Measurements from ENCODE around the gene MYO15A. TPM values are rescaled to one million over a fixed set of nuclear protein-coding genes. Genes with fewer than 3 reads are reported as not detected.

Gene MYO15A
- total RNA-seq, 1 experiment from 2014 or later: not detected

GRCh38 chr17:18184143-18185031 is 75.8 kb downstream of the MYO15A start:
- no peaks in the 10 kb centered on the region for H3K9me3 ChIP-seq (replicated peaks)
- no peaks in the 10 kb centered on the region for H3K27me3 ChIP-seq (replicated peaks)
- peak overlapping the region; percentile 53 for H3K4me3 ChIP-seq
- peaks cover 47% of the 10 kb centered on the region for H3K4me1 ChIP-seq (replicated peaks)
- H3K36me3 ChIP-seq: peaks cover 57% of the 10 kb centered on the region
- H3K27ac ChIP-seq: peak overlapping the region; percentile 87
- peak; percentile 44 to 55 for DNase-seq (ENCODE audit: low read depth in 1 of 2, low spot score in 2 of 2)

DNA sequence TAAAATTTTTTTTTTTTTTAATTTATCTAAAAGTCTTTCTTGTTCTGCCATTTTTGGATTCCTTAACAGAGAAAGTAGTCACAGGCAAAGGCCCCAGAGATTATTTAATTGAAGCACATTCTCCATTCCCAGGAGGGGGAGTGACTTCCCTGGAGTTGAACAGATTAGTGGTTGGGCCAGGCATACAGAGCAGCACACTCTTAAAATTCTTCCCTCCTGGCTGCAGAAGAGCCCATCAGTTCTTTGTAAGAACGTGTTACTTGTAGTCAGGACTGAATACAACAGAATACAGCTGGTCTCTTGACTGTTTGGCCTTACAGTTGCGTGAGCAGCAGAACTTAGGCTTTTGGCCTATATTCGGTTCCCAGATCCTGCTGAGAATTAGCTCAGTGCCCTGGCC is 76.8 kb downstream of the MYO15A start:
- H3K27ac ChIP-seq: no peak overlapping the region
- no peak for DNase-seq (ENCODE audit: low read depth in 1 of 2, low spot score in 2 of 2)
- H3K4me1 ChIP-seq (replicated peaks): peaks cover 47% of the 10 kb centered on the region
- H3K27me3 ChIP-seq (replicated peaks): no peaks in the 10 kb centered on the region
- H3K36me3 ChIP-seq: peaks cover 63% of the 10 kb centered on the region
- peak overlapping the region; percentile 19 for H3K4me3 ChIP-seq
- no peaks in the 10 kb centered on the region for H3K9me3 ChIP-seq (replicated peaks)

GRCh38 chr17:18185832-18186626 is 77.5 kb downstream of the MYO15A start:
- DNase-seq (ENCODE audit: low read depth in 1 of 2, low spot score in 2 of 2): no peak
- no peaks in the 10 kb centered on the region for H3K27me3 ChIP-seq (replicated peaks)
- H3K9me3 ChIP-seq (replicated peaks): no peaks in the 10 kb centered on the region
- H3K4me1 ChIP-seq (replicated peaks): peaks cover 47% of the 10 kb centered on the region
- peak overlapping the region; percentile 19 for H3K4me3 ChIP-seq
- H3K36me3 ChIP-seq: peaks cover 68% of the 10 kb centered on the region
- no peak overlapping the region for H3K27ac ChIP-seq

DNA sequence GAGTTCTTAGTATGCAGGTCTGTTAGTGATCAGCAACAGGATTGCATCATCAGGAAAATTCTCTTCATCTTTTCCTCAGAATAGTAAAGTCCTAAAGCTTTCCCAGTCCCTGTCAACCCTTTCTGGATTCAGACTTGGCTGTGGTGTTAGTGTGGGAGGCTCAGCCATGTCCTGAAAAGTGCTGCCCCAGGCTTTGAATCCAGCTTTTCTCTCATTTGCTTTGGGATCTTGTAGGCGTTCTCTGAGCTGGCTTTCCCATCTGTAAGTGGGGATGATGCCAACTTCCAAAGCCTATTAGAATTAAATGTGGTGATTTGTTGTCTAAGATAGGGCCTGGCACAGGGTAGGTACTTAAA is 78.0 kb downstream of the MYO15A start:
- H3K4me1 ChIP-seq (replicated peaks): peaks cover 47% of the 10 kb centered on the region
- H3K27me3 ChIP-seq (replicated peaks): no peaks in the 10 kb centered on the region

GRCh38 chr17:18187226-18187625 is 78.7 kb downstream of the MYO15A start:
- Histone ChIP-seq H3K4me1 (replicated peaks) (peaks cover 44% of the 10 kb centered on the region), H3K9me3 (replicated peaks) (no peaks in the 10 kb centered on the region), H3K36me3 (peaks cover 70% of the 10 kb centered on the region), H3K27ac (no peak overlapping the region), H3K27me3 (replicated peaks) (no peaks in the 10 kb centered on the region), H3K4me3 (no peak overlapping the region)
- no peak for DNase-seq (ENCODE audit: low read depth in 1 of 2, low spot score in 2 of 2)

More for the DNA sequence above, 78.0 kb downstream of the MYO15A start:
- DNase-seq (ENCODE audit: low read depth in 1 of 2, low spot score in 2 of 2): no peak
- Histone ChIP-seq H3K9me3 (replicated peaks) (no peaks in the 10 kb centered on the region), H3K27ac (no peak overlapping the region), H3K36me3 (peaks cover 70% of the 10 kb centered on the region), H3K4me3 (no peak overlapping the region)

DNA sequence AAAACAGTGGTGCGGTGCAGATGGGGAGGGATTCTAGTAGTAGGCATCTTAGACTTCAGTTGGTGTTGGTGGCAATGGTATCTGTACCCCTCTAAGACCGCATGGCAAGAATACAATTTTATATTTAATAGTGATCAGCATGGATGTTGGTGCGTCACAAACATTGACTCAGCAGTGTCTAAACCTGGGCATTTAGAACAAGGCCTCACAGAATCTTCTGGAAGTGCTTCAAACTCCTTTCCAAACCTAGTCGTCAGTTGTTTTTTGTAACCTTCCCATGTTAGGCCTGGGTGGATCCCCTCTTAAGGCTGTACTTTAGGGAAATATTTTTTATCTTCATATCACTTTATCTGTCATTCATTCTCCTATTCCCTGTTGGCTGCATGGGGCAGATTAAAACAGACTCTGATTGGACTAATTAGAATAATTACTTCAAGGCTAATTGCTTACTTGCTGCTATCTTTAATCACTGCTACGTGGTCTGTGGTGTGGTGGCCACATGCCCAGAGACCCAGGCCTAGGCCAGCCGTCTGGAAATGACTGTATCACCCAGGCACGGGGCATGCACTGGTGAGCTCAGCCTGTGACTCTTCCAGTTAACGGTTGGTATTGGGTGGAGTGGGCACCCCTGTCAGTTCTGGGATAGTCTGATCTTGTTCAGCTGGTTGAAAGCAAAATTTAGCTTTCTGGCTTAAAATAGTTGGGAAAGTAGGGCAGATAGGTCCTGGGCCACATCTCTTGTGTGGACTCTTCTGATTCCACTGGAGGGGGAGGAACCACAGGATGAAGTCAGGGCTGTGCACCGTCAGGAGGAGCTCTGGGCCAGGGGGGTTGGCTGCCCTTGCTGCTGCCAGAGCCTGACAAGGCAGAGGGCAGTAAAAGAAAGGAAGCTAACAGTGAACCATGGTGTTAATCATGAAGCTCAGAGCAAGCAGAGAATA is 79.5 kb downstream of the MYO15A start:
- Histone ChIP-seq H3K9me3 (replicated peaks) (no peaks in the 10 kb centered on the region), H3K4me3 (no peak overlapping the region), H3K27me3 (replicated peaks) (no peaks in the 10 kb centered on the region), H3K36me3 (peaks cover 73% of the 10 kb centered on the region), H3K27ac (no peak overlapping the region), H3K4me1 (replicated peaks) (peaks cover 39% of the 10 kb centered on the region)
- no peak for DNase-seq (ENCODE audit: low read depth in 1 of 2, low spot score in 2 of 2)

- Histone ChIP-seq H3K36me3 (peaks cover 73% of the 10 kb centered on the region), H3K27me3 (replicated peaks) (no peaks in the 10 kb centered on the region), H3K4me1 (replicated peaks) (peaks cover 23% of the 10 kb centered on the region), H3K27ac (no peak overlapping the region), H3K9me3 (replicated peaks) (no peaks in the 10 kb centered on the region), H3K4me3 (no peak overlapping the region)
- no peak for DNase-seq (ENCODE audit: low read depth in 1 of 2, low spot score in 2 of 2)
Observed at GRCh38 chr17:18190628-18191235, 82.2 kb downstream of the MYO15A start.

DNA sequence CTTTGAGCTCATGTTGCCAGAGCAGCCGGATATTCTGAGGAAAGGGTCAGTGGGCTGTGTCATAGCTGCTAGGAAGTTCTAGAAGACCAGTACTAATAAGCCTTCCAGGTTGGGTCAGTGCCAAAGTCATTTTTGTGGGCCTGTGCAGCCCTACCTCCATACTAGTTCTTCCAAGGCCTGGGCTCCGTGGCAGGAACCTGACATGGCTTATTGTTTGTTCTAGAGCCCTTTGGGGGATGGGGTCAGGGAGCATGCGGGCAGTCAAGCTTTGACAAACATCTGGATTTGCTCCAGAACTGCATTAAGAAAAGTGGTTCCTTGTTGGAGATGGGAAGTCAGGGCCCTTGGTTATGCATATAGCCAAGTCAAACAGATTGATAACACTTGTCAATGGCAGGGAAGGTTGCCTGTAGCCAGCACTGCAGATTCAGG is 82.7 kb downstream of the MYO15A start:
- no peaks in the 10 kb centered on the region for H3K27me3 ChIP-seq (replicated peaks)
- peaks cover 73% of the 10 kb centered on the region for H3K36me3 ChIP-seq
- no peak overlapping the region for H3K4me3 ChIP-seq
- no peak for DNase-seq (ENCODE audit: low read depth in 1 of 2, low spot score in 2 of 2)
- peaks cover 18% of the 10 kb centered on the region for H3K4me1 ChIP-seq (replicated peaks)
- H3K9me3 ChIP-seq (replicated peaks): no peaks in the 10 kb centered on the region
- H3K27ac ChIP-seq: no peak overlapping the region

GRCh38 chr17:18191967-18192366 is 83.4 kb downstream of the MYO15A start:
- Histone ChIP-seq H3K36me3 (peaks cover 73% of the 10 kb centered on the region), H3K9me3 (replicated peaks) (no peaks in the 10 kb centered on the region), H3K4me1 (replicated peaks) (peaks cover 11% of the 10 kb centered on the region), H3K27ac (no peak overlapping the region), H3K27me3 (replicated peaks) (no peaks in the 10 kb centered on the region), H3K4me3 (no peak overlapping the region)
- no peak for DNase-seq (ENCODE audit: low read depth in 1 of 2, low spot score in 2 of 2)

DNA sequence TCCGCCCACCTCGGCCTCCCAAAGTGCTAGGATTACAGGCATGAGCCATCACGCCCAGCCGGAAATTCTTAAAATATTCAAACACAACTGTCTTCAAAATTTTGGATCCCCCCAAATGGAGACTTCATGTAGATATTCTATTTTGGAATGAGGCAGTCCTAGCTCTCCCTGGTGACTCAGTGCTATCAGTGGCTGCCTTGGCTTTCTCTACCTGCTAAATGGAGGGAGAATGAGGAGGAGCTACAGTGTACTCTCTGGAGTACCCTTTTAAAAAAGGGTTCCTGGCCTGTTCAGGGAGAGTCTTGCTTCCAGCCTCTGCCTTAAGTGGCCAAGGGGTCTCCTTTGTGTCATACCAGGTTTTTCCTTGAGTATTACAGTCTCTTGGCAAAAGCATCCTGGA is 85.8 kb downstream of the MYO15A start:
- H3K36me3 ChIP-seq: peaks cover 73% of the 10 kb centered on the region
- H3K27ac ChIP-seq: no peak overlapping the region
- no peak for DNase-seq (ENCODE audit: low read depth in 1 of 2, low spot score in 2 of 2)
- no peaks in the 10 kb centered on the region for H3K9me3 ChIP-seq (replicated peaks)
- no peaks in the 10 kb centered on the region for H3K4me1 ChIP-seq (replicated peaks)
- no peaks in the 10 kb centered on the region for H3K27me3 ChIP-seq (replicated peaks)
- H3K4me3 ChIP-seq: no peak overlapping the region

- Histone ChIP-seq H3K27ac (no peak overlapping the region), H3K27me3 (replicated peaks) (no peaks in the 10 kb centered on the region), H3K9me3 (replicated peaks) (no peaks in the 10 kb centered on the region), H3K36me3 (peaks cover 73% of the 10 kb centered on the region), H3K4me1 (replicated peaks) (no peaks in the 10 kb centered on the region), H3K4me3 (no peak overlapping the region)
- no peak for DNase-seq (ENCODE audit: low read depth in 1 of 2, low spot score in 2 of 2)
Observed at GRCh38 chr17:18194804-18195203, 86.2 kb downstream of the MYO15A start.

DNA sequence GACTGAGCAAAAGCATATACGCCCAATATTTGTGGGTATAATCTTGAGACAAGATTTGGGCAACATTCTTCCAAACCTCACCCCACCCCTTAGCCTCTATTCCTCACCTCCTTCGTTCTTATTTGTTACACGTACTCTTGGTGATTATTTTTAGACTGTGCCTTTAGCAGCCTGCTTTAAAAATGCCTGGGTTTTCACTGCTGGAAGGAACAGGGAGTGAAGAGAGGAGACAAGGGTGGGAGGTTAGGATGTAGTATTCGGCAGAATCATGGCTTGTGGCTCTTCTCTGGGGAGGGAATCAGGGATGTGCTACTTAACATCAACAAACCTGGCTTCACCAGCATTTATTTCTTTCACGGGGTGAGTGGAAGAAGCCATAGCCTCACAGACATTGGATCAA is 86.7 kb downstream of the MYO15A start:
- Histone ChIP-seq H3K9me3 (replicated peaks) (no peaks in the 10 kb centered on the region), H3K4me1 (replicated peaks) (no peaks in the 10 kb centered on the region), H3K4me3 (no peak overlapping the region), H3K27ac (no peak overlapping the region), H3K27me3 (replicated peaks) (no peaks in the 10 kb centered on the region), H3K36me3 (peaks cover 71% of the 10 kb centered on the region)
- no peak for DNase-seq (ENCODE audit: low read depth in 1 of 2, low spot score in 2 of 2)
